WTC11 (cell line): ENCODE measurements around the gene PDK2. TPM values are rescaled to one million over a fixed set of nuclear protein-coding genes. Genes with fewer than 3 reads are reported as not detected.

Source experiments
- ATAC-seq: fragments of 200-7000 bp; cut with Tn5 transposase; 2 replicates; pipeline ENCODE4 v1.10.0; 2021; ENCODE audit warnings: mild to moderate bottlenecking, moderate library complexity
- CTCF ChIA-PET: fragments of 300-600 bp; sonication (Branson Sonifier 250); formaldehyde crosslinking; loops from one replicate; lab custom pipeline; 2021; ENCODE audit warnings: antibody characterized with exemption; lab: Charles Lee
- POLR2A ChIA-PET: fragments of 350-600 bp; sonication (Branson Sonifier 250); formaldehyde crosslinking; loops from one replicate; lab custom pipeline; 2021; ENCODE audit warnings: antibody characterized with exemption; lab: Charles Lee
- DNase-seq: peaks from one replicate; pipeline ENCODE4 v3.0.0; 2021; ENCODE audit warnings: low spot score
- H3K27ac Mint-ChIP-seq: 2 replicates; pipeline ENCODE4 v1.8.0; 2021; ENCODE audit warnings: mixed read lengths
- H3K27me3 Mint-ChIP-seq: 2 replicates; pipeline ENCODE4 v1.8.0; 2021; ENCODE audit warnings: low read depth, mild to moderate bottlenecking, moderate library complexity, mixed read lengths
- H3K36me3 Mint-ChIP-seq: 2 replicates; pipeline ENCODE4 v1.8.0; 2021; ENCODE audit warnings: mixed read lengths
- H3K4me1 Mint-ChIP-seq: 2 replicates; pipeline ENCODE4 v1.8.0; 2022; ENCODE audit warnings: mixed read lengths
- H3K4me3 Mint-ChIP-seq: 2 replicates; pipeline ENCODE4 v1.8.0; 2021; ENCODE audit warnings: mild to moderate bottlenecking, moderate library complexity, mixed read lengths
- H3K9me3 Mint-ChIP-seq: 2 replicates; pipeline ENCODE4 v1.8.0; 2021; ENCODE audit warnings: mixed read lengths
- ATF1 ChIP-seq: sonication (generic); formaldehyde crosslinking; IDR thresholded peaks from 2 replicates; pipeline ENCODE4 v1.8.1; 2023; ENCODE audit warnings: mild to moderate bottlenecking, moderate library complexity, missing genetic modification reagents
- CREB1 ChIP-seq: sonication (generic); formaldehyde crosslinking; IDR thresholded peaks from 2 replicates; pipeline ENCODE4 v1.8.0; 2023; ENCODE audit warnings: mild to moderate bottlenecking, missing genetic modification reagents
- CREM ChIP-seq: sonication (generic); formaldehyde crosslinking; IDR thresholded peaks from 2 replicates; pipeline ENCODE4 v1.8.1; 2022; ENCODE audit warnings: mild to moderate bottlenecking, missing genetic modification reagents, moderate library complexity
- ETV6 ChIP-seq: sonication (generic); formaldehyde crosslinking; IDR thresholded peaks from 2 replicates; pipeline ENCODE4 v1.8.1; 2022; ENCODE audit warnings: mild to moderate bottlenecking, missing genetic modification reagents
- FOXK1 ChIP-seq: sonication (generic); formaldehyde crosslinking; IDR thresholded peaks from 2 replicates; pipeline ENCODE4 v1.8.0; 2022; ENCODE audit warnings: mild to moderate bottlenecking, moderate library complexity, missing genetic modification reagents
- FOXP1 ChIP-seq: sonication (generic); formaldehyde crosslinking; IDR thresholded peaks from 2 replicates; pipeline ENCODE4 v1.8.0; 2022; ENCODE audit warnings: missing genetic modification reagents, mild to moderate bottlenecking, moderate library complexity, borderline replicate concordance
- GTF2I ChIP-seq: fragments of 250-450 bp; sonication (Bioruptor Pico); conservative IDR thresholded peaks from 2 replicates; pipeline ENCODE4 v1.4.0; 2021; ENCODE audit warnings: mild to moderate bottlenecking
- HMGA2 ChIP-seq: fragments of 250-450 bp; sonication (Bioruptor Pico); IDR thresholded peaks from 2 replicates; pipeline ENCODE4 v1.4.0; 2021; ENCODE audit warnings: mild to moderate bottlenecking, moderate library complexity
- JAZF1 ChIP-seq: fragments of 250-450 bp; sonication (Bioruptor Pico); IDR thresholded peaks from 2 replicates; pipeline ENCODE4 v1.9.0; 2021; ENCODE audit warnings: moderate library complexity, mild to moderate bottlenecking, inconsistent platforms
- NFYB ChIP-seq: sonication (generic); formaldehyde crosslinking; conservative IDR thresholded peaks from 2 replicates; pipeline ENCODE4 v1.8.0; 2022; ENCODE audit warnings: low read depth, missing genetic modification reagents
- NR1H2 ChIP-seq: sonication (generic); formaldehyde crosslinking; IDR thresholded peaks from 2 replicates; pipeline ENCODE4 v1.9.0; 2021; ENCODE audit warnings: mild to moderate bottlenecking, moderate library complexity, missing genetic modification reagents
- ZNF317 ChIP-seq: sonication (generic); formaldehyde crosslinking; IDR thresholded peaks from 2 replicates; pipeline ENCODE4 v1.8.1; 2023; ENCODE audit warnings: low read depth, mild to moderate bottlenecking, moderate library complexity, missing genetic modification reagents, borderline replicate concordance
- ZNF423 ChIP-seq: fragments of 250-450 bp; sonication (Bioruptor Pico); IDR thresholded peaks from 2 replicates; pipeline ENCODE4 v2.1.2; 2022; ENCODE audit warnings: mild to moderate bottlenecking, moderate library complexity
- total RNA-seq: library from RNA; stranded (reverse); gene quantifications from 3 replicates; pipeline ENCODE4 v1.2.3, GENCODE V29; 2021
- TF ChIP-seq, protein P1 (sequence below): fragments of 250-450 bp; sonication (Bioruptor Pico); IDR thresholded peaks from 2 replicates; pipeline ENCODE4 v1.8.0; 2021; ENCODE audit warnings: mild to moderate bottlenecking
- TF ChIP-seq, protein P2 (sequence below): sonication (generic); formaldehyde crosslinking; IDR thresholded peaks from 2 replicates; pipeline ENCODE4 v1.8.0; 2023; ENCODE audit warnings: mild to moderate bottlenecking, missing genetic modification reagents
- TF ChIP-seq, protein P3 (sequence below): fragments of 250-450 bp; sonication (Bioruptor Pico); IDR thresholded peaks from 2 replicates; pipeline ENCODE4 v1.9.0; 2021; ENCODE audit warnings: mild to moderate bottlenecking, borderline replicate concordance
- TF ChIP-seq, protein P4 (sequence below): sonication (generic); formaldehyde crosslinking; IDR thresholded peaks from 2 replicates; pipeline ENCODE4 v1.8.1; 2023; ENCODE audit warnings: mild to moderate bottlenecking, missing genetic modification reagents
- TF ChIP-seq, protein P5 (sequence below): sonication (generic); formaldehyde crosslinking; IDR thresholded peaks from 2 replicates; pipeline ENCODE4 v1.8.1; 2022; ENCODE audit warnings: low read depth, mild to moderate bottlenecking, moderate library complexity, missing genetic modification reagents, borderline replicate concordance
- TF ChIP-seq, protein P6 (sequence below): sonication (generic); formaldehyde crosslinking; IDR thresholded peaks from 2 replicates; pipeline ENCODE4 v1.8.0; 2022; ENCODE audit warnings: mild to moderate bottlenecking, missing genetic modification reagents

Gene PDK2
- total RNA-seq, 1 experiment from 2014 or later, result 16.6 TPM

DNA sequence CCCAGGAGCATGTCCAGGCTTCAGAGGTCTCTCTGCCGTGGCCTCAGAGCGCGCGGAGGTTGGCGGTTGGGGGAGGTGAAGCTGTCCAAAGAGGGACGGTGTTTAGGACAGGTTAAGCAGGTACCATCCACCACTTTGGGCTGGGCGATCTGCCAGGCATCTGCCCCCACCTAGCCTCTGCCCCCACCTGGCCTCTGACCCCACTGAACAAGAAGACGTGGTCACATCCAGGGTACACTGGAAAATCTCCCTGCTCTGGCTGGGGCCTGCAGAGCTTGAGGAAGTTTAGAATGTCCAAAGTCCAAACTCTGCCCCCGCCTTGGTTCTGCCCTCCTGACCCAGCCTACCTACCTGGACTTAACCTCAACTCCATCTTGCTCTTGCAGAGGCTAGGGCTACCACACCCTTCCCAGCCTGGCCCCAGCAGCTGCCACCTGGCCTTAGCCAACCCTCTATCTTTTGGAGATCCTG, 37.6 kb upstream of the PDK2 start:
- H3K4me1 Mint-ChIP-seq, result peaks cover 39% of the 10 kb centered on the region
- no peaks in the 10 kb centered on the region for H3K9me3 Mint-ChIP-seq
- H3K27me3 Mint-ChIP-seq, result peaks cover 22% of the 10 kb centered on the region
- DNase-seq (no peak), ATAC-seq (no peak)
- peak overlapping the region; percentile 79 for H3K4me3 Mint-ChIP-seq
- CTCF ChIA-PET, result interaction anchor here (1.0 to 3.7 kb wide), 10 partner anchors 20 to 197 kb away, joined by 3 to 67 read pairs (median 4); partner anchors contain the start of gene PDK2
- H3K27ac Mint-ChIP-seq, result no peak overlapping the region
- TF ChIP-seq, protein P1, sequence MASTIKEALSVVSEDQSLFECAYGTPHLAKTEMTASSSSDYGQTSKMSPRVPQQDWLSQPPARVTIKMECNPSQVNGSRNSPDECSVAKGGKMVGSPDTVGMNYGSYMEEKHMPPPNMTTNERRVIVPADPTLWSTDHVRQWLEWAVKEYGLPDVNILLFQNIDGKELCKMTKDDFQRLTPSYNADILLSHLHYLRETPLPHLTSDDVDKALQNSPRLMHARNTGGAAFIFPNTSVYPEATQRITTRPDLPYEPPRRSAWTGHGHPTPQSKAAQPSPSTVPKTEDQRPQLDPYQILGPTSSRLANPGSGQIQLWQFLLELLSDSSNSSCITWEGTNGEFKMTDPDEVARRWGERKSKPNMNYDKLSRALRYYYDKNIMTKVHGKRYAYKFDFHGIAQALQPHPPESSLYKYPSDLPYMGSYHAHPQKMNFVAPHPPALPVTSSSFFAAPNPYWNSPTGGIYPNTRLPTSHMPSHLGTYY (CRISPR knock-in tag), result no peak
- no peak for TF ChIP-seq HMGA2 (CRISPR knock-in tag)
- TF ChIP-seq NFYB (CRISPR knock-in tag), result no peak
- no peak for TF ChIP-seq CREB1 (CRISPR knock-in tag)
- H3K36me3 Mint-ChIP-seq, result no peaks in the 10 kb centered on the region
- POLR2A ChIA-PET, result interaction anchor here (1.2 kb wide), 1 partner anchor 34 kb away, joined by 3 read pairs; no protein-coding TSS in a partner anchor

DNA sequence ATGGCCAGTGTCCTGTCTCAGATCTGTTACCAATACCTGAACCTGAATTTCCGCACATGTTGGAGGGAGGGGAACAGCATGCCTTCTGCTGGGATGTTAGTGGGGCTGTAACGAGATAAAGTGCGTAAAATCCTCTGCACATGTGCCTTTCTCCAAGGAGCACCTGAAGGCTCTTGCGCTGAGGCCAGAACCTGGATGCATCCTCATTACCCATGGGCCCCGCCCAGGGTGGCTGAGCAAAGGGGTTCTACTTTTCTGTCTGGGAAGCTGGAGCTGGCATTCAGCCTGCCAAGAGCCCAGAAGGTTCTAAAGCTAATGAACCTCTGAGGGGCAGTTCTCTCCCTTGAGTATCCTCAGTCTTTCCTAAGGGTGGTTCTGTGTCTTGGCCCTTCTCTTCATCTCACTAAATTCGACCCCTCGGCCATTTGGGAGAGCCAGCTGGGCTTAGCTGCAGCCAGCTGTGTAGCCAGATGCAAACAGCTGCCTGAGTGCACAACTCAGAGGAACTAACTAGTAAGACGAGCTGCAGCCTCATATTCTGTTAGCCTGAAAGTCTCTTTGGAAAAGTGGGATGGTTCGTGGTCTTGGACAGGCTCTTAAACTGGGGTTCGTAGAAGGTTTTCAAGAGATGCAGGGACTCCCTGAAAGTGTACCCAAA, 36.7 kb upstream of the PDK2 start:
- ChIA-PET POLR2A (no interaction called here), CTCF (interaction anchor here (0.9 to 2.8 kb wide), 4 partner anchors 21 to 198 kb away, joined by 3 to 16 read pairs (median 4); partner anchors contain the start of gene PDK2)
- Mint-ChIP-seq H3K9me3 (no peaks in the 10 kb centered on the region), H3K27me3 (peaks cover 19% of the 10 kb centered on the region), H3K4me3 (peak overlapping the region; percentile 79; the same call in 1 of the 2 replicates), H3K4me1 (peaks cover 30% of the 10 kb centered on the region), H3K27ac (no peak overlapping the region), H3K36me3 (no peaks in the 10 kb centered on the region)
- DNase-seq (no peak), ATAC-seq (no peak)
- TF ChIP-seq, protein P2, sequence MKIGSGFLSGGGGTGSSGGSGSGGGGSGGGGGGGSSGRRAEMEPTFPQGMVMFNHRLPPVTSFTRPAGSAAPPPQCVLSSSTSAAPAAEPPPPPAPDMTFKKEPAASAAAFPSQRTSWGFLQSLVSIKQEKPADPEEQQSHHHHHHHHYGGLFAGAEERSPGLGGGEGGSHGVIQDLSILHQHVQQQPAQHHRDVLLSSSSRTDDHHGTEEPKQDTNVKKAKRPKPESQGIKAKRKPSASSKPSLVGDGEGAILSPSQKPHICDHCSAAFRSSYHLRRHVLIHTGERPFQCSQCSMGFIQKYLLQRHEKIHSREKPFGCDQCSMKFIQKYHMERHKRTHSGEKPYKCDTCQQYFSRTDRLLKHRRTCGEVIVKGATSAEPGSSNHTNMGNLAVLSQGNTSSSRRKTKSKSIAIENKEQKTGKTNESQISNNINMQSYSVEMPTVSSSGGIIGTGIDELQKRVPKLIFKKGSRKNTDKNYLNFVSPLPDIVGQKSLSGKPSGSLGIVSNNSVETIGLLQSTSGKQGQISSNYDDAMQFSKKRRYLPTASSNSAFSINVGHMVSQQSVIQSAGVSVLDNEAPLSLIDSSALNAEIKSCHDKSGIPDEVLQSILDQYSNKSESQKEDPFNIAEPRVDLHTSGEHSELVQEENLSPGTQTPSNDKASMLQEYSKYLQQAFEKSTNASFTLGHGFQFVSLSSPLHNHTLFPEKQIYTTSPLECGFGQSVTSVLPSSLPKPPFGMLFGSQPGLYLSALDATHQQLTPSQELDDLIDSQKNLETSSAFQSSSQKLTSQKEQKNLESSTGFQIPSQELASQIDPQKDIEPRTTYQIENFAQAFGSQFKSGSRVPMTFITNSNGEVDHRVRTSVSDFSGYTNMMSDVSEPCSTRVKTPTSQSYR (CRISPR knock-in tag), result no peak

DNA sequence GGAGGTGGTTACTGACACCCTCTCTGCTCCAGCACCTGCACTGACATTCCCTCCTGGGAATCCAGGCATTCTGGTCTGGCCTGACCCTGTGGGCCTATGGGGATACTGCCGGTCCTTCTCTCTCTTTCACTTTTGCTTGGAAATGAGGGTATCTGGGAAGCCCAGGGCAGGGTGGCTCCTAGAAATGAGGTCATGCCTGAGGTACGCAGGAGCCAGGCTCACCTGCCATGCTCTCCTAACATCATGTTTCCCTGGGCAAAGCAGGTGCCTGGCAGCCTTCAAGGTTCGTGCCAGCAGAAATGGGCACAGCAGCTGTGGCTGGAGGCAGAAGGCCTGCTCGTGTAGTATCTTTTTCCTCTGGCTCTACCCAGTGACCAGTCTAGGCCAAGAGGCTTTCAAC, 35.9 kb upstream of the PDK2 start:
- CTCF ChIA-PET, result interaction anchor here (1.8 to 2.8 kb wide), 2 partner anchors 28 to 35 kb away, joined by 5 to 16 read pairs; partner anchors contain the start of gene PDK2
- Mint-ChIP-seq H3K27ac (no peak overlapping the region), H3K4me1 (peaks cover 27% of the 10 kb centered on the region), H3K27me3 (peaks cover 18% of the 10 kb centered on the region), H3K4me3 (no peak overlapping the region), H3K36me3 (no peaks in the 10 kb centered on the region), H3K9me3 (no peaks in the 10 kb centered on the region)
- no peak for DNase-seq
- no peak for ATAC-seq
- POLR2A ChIA-PET, result no interaction called here
- TF ChIP-seq ZNF423 (CRISPR knock-in tag) (no peak), NR1H2 (CRISPR knock-in tag) (no peak), ZNF317 (CRISPR knock-in tag) (no peak), ATF1 (CRISPR knock-in tag) (no peak), JAZF1 (CRISPR knock-in tag) (no peak), FOXK1 (CRISPR knock-in tag) (no peak), FOXP1 (CRISPR knock-in tag) (no peak), ETV6 (CRISPR knock-in tag) (no peak), CREM (CRISPR knock-in tag) (no peak), GTF2I (no peak)
- TF ChIP-seq, protein P3, sequence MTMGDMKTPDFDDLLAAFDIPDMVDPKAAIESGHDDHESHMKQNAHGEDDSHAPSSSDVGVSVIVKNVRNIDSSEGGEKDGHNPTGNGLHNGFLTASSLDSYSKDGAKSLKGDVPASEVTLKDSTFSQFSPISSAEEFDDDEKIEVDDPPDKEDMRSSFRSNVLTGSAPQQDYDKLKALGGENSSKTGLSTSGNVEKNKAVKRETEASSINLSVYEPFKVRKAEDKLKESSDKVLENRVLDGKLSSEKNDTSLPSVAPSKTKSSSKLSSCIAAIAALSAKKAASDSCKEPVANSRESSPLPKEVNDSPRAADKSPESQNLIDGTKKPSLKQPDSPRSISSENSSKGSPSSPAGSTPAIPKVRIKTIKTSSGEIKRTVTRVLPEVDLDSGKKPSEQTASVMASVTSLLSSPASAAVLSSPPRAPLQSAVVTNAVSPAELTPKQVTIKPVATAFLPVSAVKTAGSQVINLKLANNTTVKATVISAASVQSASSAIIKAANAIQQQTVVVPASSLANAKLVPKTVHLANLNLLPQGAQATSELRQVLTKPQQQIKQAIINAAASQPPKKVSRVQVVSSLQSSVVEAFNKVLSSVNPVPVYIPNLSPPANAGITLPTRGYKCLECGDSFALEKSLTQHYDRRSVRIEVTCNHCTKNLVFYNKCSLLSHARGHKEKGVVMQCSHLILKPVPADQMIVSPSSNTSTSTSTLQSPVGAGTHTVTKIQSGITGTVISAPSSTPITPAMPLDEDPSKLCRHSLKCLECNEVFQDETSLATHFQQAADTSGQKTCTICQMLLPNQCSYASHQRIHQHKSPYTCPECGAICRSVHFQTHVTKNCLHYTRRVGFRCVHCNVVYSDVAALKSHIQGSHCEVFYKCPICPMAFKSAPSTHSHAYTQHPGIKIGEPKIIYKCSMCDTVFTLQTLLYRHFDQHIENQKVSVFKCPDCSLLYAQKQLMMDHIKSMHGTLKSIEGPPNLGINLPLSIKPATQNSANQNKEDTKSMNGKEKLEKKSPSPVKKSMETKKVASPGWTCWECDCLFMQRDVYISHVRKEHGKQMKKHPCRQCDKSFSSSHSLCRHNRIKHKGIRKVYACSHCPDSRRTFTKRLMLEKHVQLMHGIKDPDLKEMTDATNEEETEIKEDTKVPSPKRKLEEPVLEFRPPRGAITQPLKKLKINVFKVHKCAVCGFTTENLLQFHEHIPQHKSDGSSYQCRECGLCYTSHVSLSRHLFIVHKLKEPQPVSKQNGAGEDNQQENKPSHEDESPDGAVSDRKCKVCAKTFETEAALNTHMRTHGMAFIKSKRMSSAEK (CRISPR knock-in tag), result no peak
- TF ChIP-seq, protein P4, sequence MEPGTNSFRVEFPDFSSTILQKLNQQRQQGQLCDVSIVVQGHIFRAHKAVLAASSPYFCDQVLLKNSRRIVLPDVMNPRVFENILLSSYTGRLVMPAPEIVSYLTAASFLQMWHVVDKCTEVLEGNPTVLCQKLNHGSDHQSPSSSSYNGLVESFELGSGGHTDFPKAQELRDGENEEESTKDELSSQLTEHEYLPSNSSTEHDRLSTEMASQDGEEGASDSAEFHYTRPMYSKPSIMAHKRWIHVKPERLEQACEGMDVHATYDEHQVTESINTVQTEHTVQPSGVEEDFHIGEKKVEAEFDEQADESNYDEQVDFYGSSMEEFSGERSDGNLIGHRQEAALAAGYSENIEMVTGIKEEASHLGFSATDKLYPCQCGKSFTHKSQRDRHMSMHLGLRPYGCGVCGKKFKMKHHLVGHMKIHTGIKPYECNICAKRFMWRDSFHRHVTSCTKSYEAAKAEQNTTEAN (CRISPR knock-in tag), result no peak
- TF ChIP-seq, protein P5, sequence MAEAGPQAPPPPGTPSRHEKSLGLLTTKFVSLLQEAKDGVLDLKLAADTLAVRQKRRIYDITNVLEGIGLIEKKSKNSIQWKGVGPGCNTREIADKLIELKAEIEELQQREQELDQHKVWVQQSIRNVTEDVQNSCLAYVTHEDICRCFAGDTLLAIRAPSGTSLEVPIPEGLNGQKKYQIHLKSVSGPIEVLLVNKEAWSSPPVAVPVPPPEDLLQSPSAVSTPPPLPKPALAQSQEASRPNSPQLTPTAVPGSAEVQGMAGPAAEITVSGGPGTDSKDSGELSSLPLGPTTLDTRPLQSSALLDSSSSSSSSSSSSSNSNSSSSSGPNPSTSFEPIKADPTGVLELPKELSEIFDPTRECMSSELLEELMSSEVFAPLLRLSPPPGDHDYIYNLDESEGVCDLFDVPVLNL, result no peak
- TF ChIP-seq, protein P6, sequence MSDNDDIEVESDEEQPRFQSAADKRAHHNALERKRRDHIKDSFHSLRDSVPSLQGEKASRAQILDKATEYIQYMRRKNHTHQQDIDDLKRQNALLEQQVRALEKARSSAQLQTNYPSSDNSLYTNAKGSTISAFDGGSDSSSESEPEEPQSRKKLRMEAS (CRISPR knock-in tag), result no peak
